Urothelium cell line (cell line): ENCODE data around the gene TUT4.

Source experiments
- DNase-seq: peaks from one replicate; pipeline ENCODE4 v3.0.0; 2011; ENCODE audit warnings: low spot score, mixed read lengths
- FAIRE-seq: peaks from 2 replicates; lab custom pipeline; 2011; peaks lifted over from hg19 to GRCh38; lab: Jason Lieb, UNC

The TUT4 gene

DNA sequence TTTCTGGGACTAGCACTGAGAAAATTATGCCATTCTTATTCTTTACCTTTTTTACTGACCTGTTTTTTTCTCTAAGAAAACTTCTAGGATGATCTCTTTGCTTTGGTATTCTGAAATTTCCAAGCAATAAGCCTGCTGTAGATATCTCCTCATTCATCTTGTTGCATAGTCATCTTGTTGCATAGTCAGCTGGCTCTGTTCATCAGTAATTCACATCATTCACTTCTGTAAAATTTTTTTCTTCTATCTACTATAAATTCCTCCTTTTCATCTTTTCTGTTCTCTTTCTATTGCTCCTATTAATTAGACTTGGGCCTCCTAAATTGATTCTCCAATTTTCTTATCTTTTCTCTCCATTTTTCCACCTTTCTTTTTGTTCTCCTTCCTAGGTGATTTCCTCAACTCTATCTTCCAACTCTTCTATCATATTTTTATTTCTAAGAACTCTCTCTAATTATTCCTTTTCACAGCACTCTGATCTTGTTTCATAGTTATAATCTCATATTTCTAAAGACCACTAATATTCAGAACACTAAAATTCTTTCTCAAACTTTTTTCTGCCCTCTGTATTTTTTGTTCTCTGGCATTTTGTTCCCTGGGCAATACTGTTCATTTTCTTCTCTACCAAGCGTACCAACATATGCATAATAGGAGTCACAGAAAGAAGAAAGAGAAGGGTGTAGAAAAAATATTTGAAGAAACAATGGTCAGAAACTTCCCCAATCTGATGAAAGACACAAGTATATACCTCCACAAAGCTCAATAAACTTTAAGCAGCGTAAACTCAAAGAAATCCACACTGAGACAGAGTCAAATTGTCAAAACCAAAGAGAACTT is 17.7 kb downstream of the TUT4 start:
- DNase-seq, result no peak
- no peak for FAIRE-seq

DNA sequence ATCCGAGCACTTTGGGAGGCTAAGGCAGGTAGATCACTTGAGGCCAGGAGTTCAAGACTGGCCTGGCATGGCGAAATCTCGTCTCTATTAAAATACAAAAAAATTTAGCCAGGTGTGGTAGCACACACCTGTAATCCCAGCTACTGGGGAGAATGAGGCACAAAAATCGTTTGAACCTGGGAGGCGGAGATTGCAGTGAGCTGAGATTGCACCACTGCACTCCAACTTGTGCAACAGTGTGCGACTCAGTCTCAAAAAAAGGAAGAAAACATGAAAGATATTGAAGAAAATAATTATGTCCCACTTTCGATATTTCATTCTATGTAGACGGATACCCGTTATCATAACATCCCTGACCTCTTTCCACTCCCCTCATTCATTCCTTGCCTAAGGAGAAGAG is 19.2 kb downstream of the TUT4 start:
- DNase-seq (no peak), FAIRE-seq (no peak)

DNA sequence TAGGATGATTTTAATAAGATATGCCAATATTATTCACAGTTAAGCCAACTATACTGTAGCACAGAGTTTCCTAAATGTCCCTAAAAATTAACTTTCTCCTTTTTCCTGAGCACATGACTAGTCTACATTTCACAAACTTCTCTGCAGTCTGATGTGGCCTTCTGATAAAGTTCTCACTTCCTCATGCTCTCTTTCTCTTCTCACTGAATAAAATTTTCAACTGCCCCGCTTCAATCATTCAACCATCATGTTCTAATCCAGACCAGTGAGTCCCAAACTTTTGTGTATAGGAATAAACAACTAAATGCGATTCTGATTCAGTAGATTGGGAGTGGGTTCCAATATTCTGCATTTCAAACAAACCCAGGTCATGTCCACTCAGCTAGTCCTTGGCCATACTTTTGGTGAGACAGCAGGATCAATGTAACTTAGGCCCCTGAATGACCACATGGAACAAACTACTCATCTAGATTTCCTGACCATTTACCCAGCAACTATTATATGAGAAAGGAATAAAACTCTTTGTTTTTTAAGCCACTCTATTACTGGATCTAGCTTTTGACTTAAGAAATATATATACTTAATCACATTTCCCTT is 20.1 kb downstream of the TUT4 start:
- DNase-seq (no peak), FAIRE-seq (no peak)

DNA sequence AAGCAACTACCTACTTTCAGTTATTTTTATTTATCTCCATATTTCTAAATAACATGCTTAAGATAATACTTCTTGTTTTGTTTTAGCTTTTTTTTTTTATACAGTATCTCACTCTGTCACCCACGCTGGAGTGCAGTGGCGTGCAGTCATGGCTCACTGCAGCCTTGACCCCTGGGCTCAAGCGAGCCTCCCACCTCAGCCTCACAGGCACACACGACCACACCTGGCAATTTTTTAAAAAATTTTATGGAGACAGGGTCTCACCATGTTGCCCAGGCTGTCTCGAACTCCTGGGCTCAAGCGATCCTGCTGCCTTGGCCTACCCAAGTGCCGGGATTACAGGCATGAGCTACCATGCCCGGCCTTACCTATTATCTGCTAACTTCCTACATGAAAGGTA is 20.6 kb downstream of the TUT4 start:
- DNase-seq, result no peak
- no peak for FAIRE-seq

DNA sequence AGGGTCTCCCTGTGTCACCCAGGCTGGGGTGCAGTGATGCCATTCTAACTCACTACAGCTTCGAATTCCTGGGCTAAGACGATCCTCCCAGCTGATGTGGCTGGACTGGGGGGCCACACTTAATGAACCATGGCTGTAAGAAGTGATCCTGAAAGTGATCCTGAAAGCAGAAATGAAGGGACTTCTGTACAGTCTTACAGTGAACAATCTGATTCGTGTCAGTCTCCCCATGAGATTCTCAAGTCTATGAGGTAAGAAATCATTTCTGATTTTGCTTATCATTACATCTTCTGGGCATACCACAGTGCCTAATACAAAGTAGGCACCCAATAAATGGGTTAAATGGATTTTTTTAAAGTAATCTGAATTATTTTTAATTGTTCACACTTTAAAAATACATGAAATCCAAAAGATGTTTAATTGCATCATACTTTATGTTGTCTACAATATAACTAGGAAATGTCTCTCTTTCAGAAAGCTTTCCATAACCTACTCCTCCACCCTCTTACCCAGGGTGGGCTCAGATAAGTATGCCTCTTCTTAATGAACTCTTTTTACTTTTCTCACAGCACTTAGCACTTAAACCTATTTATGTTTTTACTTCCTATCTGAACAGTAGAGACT is 21.5 kb downstream of the TUT4 start:
- no peak for FAIRE-seq
- no peak for DNase-seq

DNA sequence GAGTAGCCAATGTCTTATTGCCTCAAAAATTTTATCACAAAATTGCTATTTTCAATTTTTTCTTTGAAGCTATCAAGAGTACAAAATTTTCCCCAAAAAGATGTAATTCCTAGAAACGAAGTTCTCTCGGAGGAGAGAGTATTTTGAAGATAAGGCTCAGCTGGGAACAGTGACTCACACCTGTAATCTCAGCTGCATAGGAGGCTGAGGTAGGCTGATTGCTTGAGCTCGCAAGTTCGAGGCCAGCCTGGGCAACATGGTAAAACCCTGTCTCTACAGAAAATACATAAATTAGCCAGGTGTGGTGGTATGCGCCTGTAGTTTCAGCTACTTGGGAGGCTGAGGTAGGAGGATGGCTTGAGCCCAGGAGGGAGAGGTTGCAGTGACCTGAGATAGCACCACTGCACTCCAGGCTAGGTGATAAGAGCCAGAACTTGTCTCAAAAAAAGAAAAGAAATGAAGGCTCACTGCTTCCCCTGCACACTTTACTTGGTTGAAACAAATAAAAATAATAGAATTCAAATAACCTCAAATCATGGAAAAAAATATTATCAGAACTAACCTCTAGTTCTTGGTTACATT is 22.2 kb downstream of the TUT4 start:
- FAIRE-seq (no peak), DNase-seq (no peak)

DNA sequence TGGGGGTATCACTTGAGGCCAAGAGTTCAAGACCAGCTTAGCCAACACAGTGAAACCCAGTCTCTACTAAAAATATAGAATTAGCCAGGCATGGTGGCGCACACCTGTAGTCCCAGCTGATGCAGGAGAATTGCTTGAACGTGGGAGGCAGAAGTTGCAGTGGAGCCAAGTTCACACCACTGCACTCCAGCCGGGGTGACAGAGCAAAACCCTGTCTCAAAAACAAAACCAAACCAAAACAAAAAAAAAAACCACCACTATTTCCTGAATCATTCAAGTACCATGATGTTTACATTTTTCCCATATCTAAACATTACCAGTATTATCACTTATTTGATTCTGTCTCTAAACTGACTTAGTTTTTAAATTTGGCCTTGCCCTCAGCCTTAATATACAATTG is 29.5 kb downstream of the TUT4 start:
- no peak for FAIRE-seq
- no peak for DNase-seq

DNA sequence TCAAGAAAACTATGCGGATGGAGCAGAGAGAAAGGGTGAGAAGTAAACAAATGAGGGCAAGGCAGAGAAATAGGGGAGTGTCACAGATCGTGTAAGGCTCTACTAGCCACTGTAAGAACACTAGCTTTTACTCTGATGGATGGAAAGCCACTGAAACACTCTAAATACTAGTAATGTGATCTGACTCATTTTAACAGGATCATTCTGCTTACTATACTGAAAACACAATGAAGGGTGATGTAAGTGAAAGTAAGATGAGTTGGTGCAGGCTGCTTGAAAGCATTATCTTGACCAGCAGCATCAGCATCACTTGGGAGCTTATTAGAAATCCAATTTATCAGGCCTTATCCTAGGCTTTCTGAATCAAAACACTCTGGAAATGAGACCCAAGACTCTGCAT is 32.7 kb downstream of the TUT4 start:
- no peak for FAIRE-seq
- no peak for DNase-seq

DNA sequence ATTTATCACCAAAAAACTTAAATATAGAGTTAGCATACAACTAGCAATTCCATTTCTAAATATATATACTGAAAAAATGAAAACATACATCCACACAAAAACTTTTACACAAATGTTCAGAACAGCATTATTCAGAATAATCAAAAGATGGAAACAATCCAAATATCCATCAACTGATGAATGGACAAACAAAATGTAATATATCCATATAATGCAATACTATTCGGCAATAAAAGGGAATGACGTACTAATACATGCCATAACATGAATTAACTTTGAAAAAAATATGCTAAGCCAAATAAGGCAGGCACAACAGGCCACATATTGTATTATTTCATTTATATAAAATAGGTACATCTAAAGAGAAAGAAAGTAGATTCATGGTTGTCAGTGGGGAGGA is 33.9 kb downstream of the TUT4 start:
- FAIRE-seq (no peak), DNase-seq (no peak)

DNA sequence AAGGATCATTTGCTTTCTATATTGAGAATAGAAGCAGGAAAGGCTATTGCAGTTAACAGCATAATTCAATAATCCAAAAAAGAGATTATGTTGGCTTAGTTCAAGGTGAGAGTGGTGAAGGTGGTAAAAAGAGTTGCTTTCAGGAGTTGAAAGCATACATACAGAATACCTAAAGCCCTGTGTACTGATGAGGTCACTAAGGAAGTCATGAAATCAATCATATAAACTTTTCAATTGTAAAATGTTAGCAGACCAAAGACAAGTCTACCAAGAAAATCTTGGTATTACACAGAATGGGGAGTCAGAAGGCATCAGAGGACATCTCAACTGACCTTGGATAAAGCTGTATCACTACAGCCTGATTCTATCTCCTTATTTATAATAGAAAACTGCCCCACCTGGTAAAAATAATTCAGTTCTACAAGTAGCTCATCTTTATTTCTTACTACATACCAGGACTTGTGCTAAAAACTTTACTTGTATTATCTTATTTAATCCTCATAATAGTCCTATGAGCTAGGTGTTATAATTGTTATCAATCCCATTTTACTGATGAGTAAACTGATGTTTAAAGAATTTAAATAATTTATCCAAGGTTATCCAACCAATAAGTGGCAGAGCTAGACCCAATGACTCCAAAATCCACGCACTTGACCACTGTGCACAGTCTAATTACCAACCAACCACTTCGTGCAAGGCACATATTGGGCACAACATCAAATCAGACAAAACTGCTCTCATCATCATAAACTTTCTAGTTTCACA is 40.9 kb downstream of the TUT4 start:
- DNase-seq (no peak), FAIRE-seq (no peak)

DNA sequence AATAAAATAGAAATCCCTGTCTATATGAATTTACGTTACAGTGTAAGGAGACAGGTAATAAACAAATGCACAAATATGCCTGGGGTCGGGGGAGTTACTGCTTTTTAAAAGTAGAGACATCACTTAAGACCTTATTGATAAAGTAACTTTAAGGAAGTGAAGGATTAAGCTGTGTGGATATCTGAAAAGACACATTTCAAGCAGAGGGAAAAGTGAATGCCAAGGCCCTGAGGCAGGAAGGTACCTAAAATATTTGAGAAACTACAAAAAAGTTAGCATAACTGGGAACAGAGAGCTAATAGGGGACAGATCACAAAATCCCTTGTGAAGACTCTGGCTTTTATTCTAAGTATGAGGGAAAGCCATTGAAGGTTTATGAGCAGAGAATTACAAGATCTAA is 41.5 kb downstream of the TUT4 start:
- no peak for FAIRE-seq
- DNase-seq, result no peak

DNA sequence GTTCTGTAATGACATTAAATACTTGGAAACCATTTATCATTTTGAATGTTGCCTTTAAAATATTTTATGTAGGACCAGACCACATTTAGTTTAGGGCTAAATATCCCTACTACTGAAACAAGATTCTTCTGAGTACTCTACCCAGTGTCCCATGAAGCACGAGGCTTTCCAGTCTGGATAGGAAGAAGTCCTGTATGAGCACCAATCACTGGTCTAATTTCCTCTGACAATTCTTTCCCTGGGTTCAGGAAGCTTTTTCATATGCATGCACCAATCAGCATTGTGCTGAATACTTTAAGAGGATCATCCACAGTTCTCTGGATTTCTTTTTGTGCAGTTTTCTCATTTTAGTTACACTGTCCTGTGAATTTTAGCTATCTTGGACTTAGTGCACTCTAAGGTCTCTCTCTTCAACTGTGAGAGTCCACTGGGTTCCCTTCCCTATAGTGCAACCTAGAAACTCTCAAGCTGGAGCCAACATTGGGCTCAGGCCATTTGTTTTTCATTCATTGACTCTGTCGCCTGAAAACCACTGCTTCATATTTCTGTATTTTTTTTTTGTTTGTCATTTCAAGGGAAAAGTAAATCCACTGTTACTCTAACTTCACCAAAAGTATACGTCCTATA is 45.9 kb downstream of the TUT4 start:
- FAIRE-seq, result no peak
- DNase-seq, result no peak

DNA sequence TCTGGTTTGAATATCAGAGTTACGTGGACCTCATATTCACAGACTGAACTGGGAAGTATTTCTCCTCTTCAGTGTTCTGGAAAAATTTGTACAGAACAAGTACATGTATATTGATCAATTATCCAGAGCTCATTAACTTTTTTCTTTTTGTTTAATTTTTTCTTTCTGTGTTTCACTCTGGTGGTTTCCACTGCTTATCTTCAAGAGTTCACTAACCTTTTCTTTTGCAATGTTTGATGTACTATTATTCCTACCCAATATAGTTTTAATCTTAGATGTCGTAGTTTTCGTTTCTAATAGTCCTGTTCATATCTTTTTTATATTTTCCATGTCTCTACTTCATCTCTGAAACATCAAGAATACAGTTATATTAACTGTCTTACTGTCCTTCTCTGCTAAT is 46.5 kb downstream of the TUT4 start:
- FAIRE-seq, result no peak
- DNase-seq, result no peak

DNA sequence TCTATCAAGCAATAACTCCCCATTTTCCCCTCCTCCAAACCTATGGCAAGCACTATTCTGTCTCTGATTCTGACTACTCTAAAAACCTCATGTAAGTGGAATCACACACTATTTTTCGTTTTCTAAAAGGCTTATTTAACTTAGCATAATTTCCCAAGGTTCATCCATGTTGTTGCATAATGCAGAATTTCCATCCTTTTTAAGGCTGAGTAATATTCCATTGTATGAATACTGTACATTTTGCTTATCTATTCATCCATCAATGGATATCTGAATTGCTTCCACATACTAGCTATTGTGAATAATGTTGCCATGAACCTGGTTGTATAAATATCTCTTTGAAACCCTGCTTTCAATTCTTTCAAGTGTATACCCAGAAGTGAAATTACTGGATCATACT is 48.2 kb downstream of the TUT4 start:
- DNase-seq, result no peak
- FAIRE-seq, result no peak

DNA sequence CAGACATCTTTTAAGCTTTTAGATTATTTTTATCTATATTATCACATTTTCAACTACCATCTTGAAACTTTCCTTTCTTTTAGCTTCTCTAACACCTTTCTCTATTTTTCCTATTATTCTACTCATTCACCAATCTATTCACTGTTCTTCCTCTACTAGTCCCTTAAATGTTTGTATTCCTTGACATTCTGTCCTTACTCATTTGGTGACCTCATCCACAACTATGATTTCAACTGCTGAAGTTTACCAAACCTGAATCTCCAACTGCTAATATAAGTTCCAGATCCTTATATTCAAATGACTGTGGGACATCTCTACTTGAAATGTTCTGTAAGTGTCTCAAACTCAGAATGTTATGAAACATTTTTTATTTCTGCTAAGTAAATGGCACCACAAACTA is 49.2 kb downstream of the TUT4 start:
- DNase-seq (no peak), FAIRE-seq (no peak)

DNA sequence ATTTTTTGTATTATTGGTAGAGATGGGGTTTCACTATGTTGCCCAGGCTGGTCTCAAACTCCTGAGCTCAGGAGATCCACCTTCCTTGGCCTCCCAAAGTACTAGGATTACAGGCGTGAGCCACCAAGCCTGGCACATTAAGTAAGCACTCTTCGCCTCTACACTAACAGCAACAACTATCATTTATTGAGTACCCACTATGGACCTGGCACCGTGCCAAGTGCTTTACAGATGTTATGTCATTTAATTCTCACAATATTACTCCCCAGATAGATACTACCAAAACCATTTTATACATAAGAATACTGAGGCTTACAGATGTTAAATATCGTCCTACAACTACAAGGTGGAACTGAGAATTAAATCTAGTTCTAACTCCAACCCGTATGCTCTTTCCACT is 50.1 kb downstream of the TUT4 start:
- DNase-seq, result no peak
- FAIRE-seq, result no peak

DNA sequence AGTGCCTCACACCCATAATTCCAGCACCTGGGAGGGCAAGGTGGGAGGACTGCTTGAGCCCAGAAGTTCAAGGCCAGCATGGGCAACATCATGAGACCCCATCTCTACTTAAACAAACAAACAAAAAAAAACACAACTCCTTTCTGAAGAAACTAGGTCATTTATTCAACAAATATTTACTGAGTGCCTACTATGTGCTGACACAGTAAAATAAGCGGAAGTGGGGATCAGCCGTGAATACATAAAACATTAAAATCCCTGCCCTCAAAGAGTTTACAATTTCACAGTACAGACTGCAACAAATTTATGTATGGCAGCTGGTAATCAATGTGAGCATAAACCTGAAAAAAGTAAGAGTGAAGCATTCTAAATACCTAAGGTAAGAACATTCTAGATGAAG is 65.3 kb downstream of the TUT4 start:
- FAIRE-seq, result no peak
- no peak for DNase-seq

DNA sequence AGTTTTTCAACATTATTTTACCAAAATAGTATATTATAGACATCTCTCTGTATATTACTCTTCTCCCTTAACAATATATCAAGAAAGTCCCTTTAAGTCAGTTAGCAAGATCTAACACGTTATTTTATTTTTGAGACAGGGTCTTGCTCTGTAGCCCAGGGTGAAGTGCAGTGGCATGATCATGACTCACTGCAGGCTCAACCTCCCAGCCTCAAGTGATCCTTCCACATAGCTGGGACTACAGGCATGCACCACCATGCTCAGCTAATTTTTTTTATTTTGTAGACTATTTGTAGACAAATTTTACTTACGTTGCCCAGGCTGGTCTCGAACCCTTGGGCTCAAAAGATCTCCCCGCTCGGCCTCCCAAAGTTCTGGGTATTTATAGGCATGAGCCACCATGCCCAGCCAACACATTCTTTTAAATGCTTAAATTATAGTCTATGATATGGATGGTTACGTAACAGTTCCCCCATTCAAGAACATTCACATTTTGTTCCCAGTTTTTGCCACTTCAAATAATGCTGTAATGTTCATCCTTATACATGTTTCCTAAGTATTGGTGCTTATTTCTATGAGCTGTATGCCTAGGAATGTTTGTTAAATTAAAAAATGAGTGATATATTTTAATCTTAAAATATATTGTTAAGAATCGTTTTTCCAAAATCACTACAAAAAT is 70.4 kb downstream of the TUT4 start:
- DNase-seq, result no peak
- FAIRE-seq, result no peak

DNA sequence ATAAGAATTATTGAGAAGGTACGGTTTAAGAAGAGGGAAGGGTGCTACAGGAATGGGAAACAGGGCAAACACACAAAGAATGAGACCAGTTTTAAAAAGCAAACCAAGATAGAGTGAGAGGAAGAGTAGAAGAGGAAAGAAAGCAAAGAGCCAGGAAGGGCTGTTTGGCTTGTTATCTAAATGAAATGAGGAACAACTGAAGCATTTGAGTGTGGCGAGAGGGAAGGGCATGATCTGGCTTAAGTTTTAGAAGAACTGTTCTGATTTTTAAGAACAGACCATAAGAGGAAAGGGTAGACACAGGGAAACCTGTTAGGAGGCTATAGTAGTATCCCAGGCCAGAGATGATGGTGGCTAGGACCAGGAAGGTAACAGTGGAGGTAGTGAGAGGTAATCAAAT is 73.8 kb downstream of the TUT4 start:
- DNase-seq, result no peak
- no peak for FAIRE-seq

DNA sequence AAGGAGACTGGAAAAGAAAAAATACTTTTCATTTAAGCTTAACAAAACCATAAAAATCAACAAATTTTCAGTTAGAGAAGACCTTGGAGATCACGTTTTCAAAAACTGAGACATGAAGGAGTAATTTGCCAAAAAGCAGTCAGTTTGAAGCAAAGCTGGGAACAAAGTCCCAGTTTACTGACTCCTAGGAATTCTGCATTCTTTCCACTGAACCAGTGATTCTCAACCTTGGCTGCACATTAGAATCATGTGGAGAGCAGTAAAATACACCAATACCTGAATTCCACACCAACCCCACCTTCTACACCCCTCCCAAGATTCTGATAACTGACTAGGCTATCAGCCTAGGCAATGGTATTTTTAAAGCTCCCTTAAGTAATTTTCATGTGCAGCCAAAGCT is 75.0 kb downstream of the TUT4 start:
- no peak for FAIRE-seq
- DNase-seq, result no peak
